Endothelial cell of umbilical vein (primary cell): ENCODE data around the gene RAMACL. TPM values are rescaled to one million over a fixed set of nuclear protein-coding genes. Genes with fewer than 3 reads are reported as not detected.

Experiments used
- BruUV-seq: library from RNA; stranded (reverse); fragments of 400-500 nt; replicated peaks from 2 replicates; lab custom pipeline; 2021; lab: Mats Ljungman, UMichigan
- CTCF ChIA-PET: fragments of 300-600, 350-600 bp; sonication (Branson Sonifier 250); formaldehyde crosslinking; loops from one replicate; lab custom pipeline; 2021; ENCODE audit warnings: antibody characterized with exemption, inconsistent platforms; lab: Charles Lee
- POLR2A ChIA-PET: fragments of 300-600, 350-600 bp; sonication (Branson Sonifier 250); formaldehyde crosslinking; loops from one replicate; lab custom pipeline; 2021; ENCODE audit warnings: antibody characterized with exemption, inconsistent platforms; lab: Charles Lee
- DNase-seq: peaks from one replicate; pipeline ENCODE4 v3.0.0-alpha.2; 2011; ENCODE audit warnings: low read depth, low spot score
- FAIRE-seq: peaks from 2 replicates; lab custom pipeline; 2011; peaks lifted over from hg19 to GRCh38; lab: Jason Lieb, UNC
- H2AFZ ChIP-seq: 2 replicates; pipeline ENCODE4 v1.6.0; 2012; ENCODE audit warnings: low read depth, low read length, control low read depth, inconsistent platforms
- H3K27ac ChIP-seq: 2 replicates; pipeline ENCODE4 v1.5.1; 2011; ENCODE audit warnings: low read depth, mild to moderate bottlenecking, control low read depth, low read length, moderate library complexity; ENCODE audit not compliant: insufficient read depth
- H3K27me3 ChIP-seq, 2 experiments: 2 replicates each; pipeline versions ENCODE4 v1.6.0 to v1.6.1; 2011; ENCODE audit warnings: low read length in 2 of 2, mixed read lengths in 1 of 2; ENCODE audit not compliant: control insufficient read depth in 2 of 2, insufficient read depth in 2 of 2
- H3K36me3 ChIP-seq, 2 experiments: 2 replicates in 1 of 2; 3 replicates in 1 of 2; pipeline ENCODE4 v1.5.1; 2011; ENCODE audit warnings: low read length in 2 of 2, mild to moderate bottlenecking in 1 of 2, moderate library complexity in 1 of 2; ENCODE audit not compliant: control insufficient read depth in 2 of 2, insufficient read depth in 2 of 2; ENCODE audit errors: extremely low read depth in 1 of 2
- H3K4me1 ChIP-seq: 3 replicates; pipeline ENCODE4 v1.5.1; 2011; ENCODE audit warnings: mild to moderate bottlenecking, low read length; ENCODE audit not compliant: control insufficient read depth, insufficient read depth; ENCODE audit errors: extremely low read depth
- H3K4me2 ChIP-seq: 2 replicates; pipeline ENCODE4 v1.6.1; 2011; ENCODE audit warnings: low read length, control low read depth, mixed read lengths; ENCODE audit not compliant: insufficient read depth
- H3K4me3 ChIP-seq, 3 experiments: fragments of 200-600 bp in 1 of 3; sonication (generic), shearing (Covaris generic) in 1 of 3; replicated peaks in 1 of 3; 2 replicates each; pipeline ENCODE4 v1.5.1; 2011 to 2016; ENCODE audit warnings: control low read depth in 3 of 3, low read length in 3 of 3, mild to moderate bottlenecking in 2 of 3, inconsistent platforms in 1 of 3, low read depth in 1 of 3, moderate library complexity in 1 of 3; ENCODE audit not compliant: insufficient read depth in 1 of 3
- H3K79me2 ChIP-seq: 2 replicates; pipeline ENCODE4 v1.6.0; 2012; ENCODE audit warnings: low read length, inconsistent platforms; ENCODE audit not compliant: control insufficient read depth, insufficient read depth
- H3K9ac ChIP-seq: replicated peaks from 2 replicates; pipeline ENCODE3; 2011; ENCODE audit warnings: low read length, control low read depth; ENCODE audit not compliant: insufficient read depth; ENCODE audit errors: extremely low read depth
- H3K9me1 ChIP-seq: replicated peaks from 3 replicates; pipeline ENCODE4 v1.6.0; 2011; ENCODE audit warnings: mild to moderate bottlenecking, low read length; ENCODE audit not compliant: control insufficient read depth, insufficient read depth; ENCODE audit errors: extremely low read depth
- H3K9me3 ChIP-seq: replicated peaks from 2 replicates; pipeline ENCODE4 v1.5.1; 2012; ENCODE audit warnings: low read length, inconsistent platforms; ENCODE audit not compliant: control insufficient read depth, insufficient read depth
- H4K20me1 ChIP-seq: replicated peaks from 2 replicates; pipeline ENCODE3; 2011; ENCODE audit warnings: mild to moderate bottlenecking, low read length; ENCODE audit not compliant: control insufficient read depth, insufficient read depth; ENCODE audit errors: extremely low read depth
- CTCF ChIP-seq, 2 donors: IDR thresholded peaks; 1 replicate in 1 of 2; 2 replicates in 1 of 2; pipeline ENCODE4 v1.5.1; 2011; ENCODE audit warnings: low read length in 2 of 2, mild to moderate bottlenecking in 2 of 2, moderate library complexity in 2 of 2, control low read depth in 1 of 2, inconsistent platforms in 1 of 2, low read depth in 1 of 2; ENCODE audit not compliant: insufficient read depth in 1 of 2; ENCODE audit errors: extremely low read depth in 1 of 2
- EZH2 ChIP-seq: IDR thresholded peaks from 2 replicates; pipeline ENCODE4 v1.6.1; 2012; ENCODE audit warnings: borderline replicate concordance, low read depth, mild to moderate bottlenecking, moderate library complexity, low read length, inconsistent platforms; ENCODE audit not compliant: severe bottlenecking
- FOS ChIP-seq: IDR thresholded peaks from 2 replicates; pipeline ENCODE4 v1.6.1; 2011; ENCODE audit warnings: mild to moderate bottlenecking, low read length, moderate library complexity, borderline replicate concordance; ENCODE audit not compliant: insufficient read depth
- GATA2 ChIP-seq: IDR thresholded peaks from 2 replicates; pipeline ENCODE4 v1.7.0; 2011; ENCODE audit warnings: low read depth, mild to moderate bottlenecking, moderate library complexity, mixed read lengths, low read length; ENCODE audit not compliant: insufficient read length, insufficient read depth
- JUN ChIP-seq: IDR thresholded peaks from 2 replicates; pipeline ENCODE4 v1.6.1; 2011; ENCODE audit warnings: borderline replicate concordance, low read depth; ENCODE audit not compliant: insufficient read length, insufficient read depth
- MAX ChIP-seq: IDR thresholded peaks from 2 replicates; pipeline ENCODE4 v1.6.1; 2011; ENCODE audit not compliant: insufficient read depth, insufficient read length
- MYC ChIP-seq: IDR thresholded peaks from one replicate; pipeline ENCODE4 v1.6.1; 2011; ENCODE audit warnings: mild to moderate bottlenecking, low read depth, low read length
- POLR2A ChIP-seq: IDR thresholded peaks from 2 replicates; pipeline ENCODE4 v1.6.1; 2012; ENCODE audit warnings: low read depth, mild to moderate bottlenecking, control low read depth, low read length
- POLR2AphosphoS5 ChIP-seq: IDR thresholded peaks from 2 replicates; pipeline ENCODE4 v1.6.1; 2012; ENCODE audit warnings: low read depth, mild to moderate bottlenecking, control low read depth, low read length, moderate library complexity; ENCODE audit not compliant: insufficient read depth
- dilution Hi-C: fragments of 300-500 bp; cut with MboI; formaldehyde crosslinking; loops from one replicate; pipeline ENCODE4 v1.15.0; 2019; ENCODE audit warnings: low sequenced_read_pairs; ENCODE audit not compliant: extremely low pct_ligation_motif_present
- intact Hi-C: fragments of 100-400 bp; cut with micrococcal nuclease; formaldehyde crosslinking; loops from one replicate; pipeline ENCODE4 v1.10.0; 2022
- polyA plus RNA-seq, 4 experiments: library from polyadenylated mRNA; depleted of rRNA in 3 of 4; stranded (reverse) in 3 of 4; unstranded in 1 of 4; fragments of >200 nt; gene quantifications; 2 replicates each; pipeline versions ENCODE4 v1.2.1 to v1.2.3, GENCODE V29; 2011 to 2012; ENCODE audit warnings: missing spikeins in 1 of 4
- total RNA-seq: library from RNA; stranded (reverse); gene quantifications from 2 replicates; pipeline ENCODE4 v1.2.3, GENCODE V29; 2021

The RAMACL gene
- total and polyA plus RNA-seq, 2 donors (not counting 3 experiments of a cell fraction or from before 2014, with no cell fraction given) = 0.17 to 5.3 TPM

DNA sequence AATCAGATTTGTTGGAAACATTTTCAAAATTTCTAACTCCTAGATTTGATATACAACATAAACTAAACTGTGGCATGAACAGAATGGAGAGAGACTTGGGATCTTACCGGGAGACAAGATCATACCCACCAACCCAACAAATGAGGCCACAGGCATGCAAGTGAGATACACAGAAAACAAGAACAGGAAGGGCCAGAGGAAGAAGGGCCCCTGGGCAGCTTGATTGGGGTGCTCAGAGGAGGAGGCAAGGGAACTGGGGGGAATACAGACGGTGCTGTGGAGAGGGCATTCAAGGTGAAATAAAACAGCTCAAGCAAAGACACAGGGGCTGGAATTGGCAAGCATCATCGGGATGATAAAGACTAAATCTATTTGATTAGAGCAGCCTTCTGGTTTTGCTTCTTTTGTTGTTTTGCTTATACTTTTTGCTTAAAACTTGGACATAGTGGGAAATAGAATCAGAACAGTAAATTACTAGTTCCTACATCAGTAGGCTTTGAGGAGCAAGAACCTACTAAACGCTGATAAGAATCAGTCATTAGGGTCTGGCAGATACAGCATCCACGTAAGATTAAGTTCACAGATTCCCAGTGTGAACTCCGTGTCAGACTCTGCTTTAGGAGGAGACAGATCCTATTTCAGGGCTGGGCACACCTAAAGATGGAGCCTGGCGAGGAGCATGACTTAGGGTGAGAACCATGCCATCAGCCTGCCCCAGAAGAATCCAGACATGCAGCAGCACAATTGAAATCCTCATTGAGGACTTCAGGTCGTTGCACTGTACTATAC is 3.5 kb upstream of the RAMACL start:
- Histone ChIP-seq H3K27me3 (no peaks in the 10 kb centered on the region), H3K36me3 (no peaks in the 10 kb centered on the region), H3K9me3 (no peaks in the 10 kb centered on the region), H3K4me2 (peak overlapping the region; percentile 13), H4K20me1 (no peaks in the 10 kb centered on the region), H2AFZ (no peak overlapping the region), H3K4me1 (peaks cover 34% of the 10 kb centered on the region), H3K9me1 (no peaks in the 10 kb centered on the region), H3K9ac (no peak overlapping the region), H3K79me2 (peaks cover 11% of the 10 kb centered on the region), H3K27ac (peak overlapping the region; percentile 40), H3K4me3 (no peak overlapping the region)
- DNase-seq (no peak), FAIRE-seq (peak; percentile 31)
- dilution Hi-C loops = no loop called here
- intact Hi-C loops = loop anchor here (1.0 to 5.0 kb wide), 3 partner anchors 7 to 37 kb away; partner anchors contain the start of gene RPS6KA2
- BruUV-seq = no TSS peak
- ChIA-PET CTCF (interaction anchor here (0.9 to 1.7 kb wide), 4 partner anchors 9 to 182 kb away, joined by 3 to 6 read pairs (median 4); no protein-coding TSS in a partner anchor), POLR2A (interaction anchor here (0.9 to 1.8 kb wide), 2 partner anchors 9 to 36 kb away, joined by 3 to 10 read pairs; no protein-coding TSS in a partner anchor)
- TF ChIP-seq MYC (no peak), EZH2 (no peak), POLR2AphosphoS5 (no peak), FOS (no peak), JUN (no peak), CTCF (IDR thresholded peaks at IDR 0.05; ENCODE audit: extremely low read depth in 1 of 2, insufficient read depth in 1 of 2, low read depth in 1 of 2, low read length in 2 of 2) (no peak), GATA2 (no peak), MAX (no peak), POLR2A (no peak)
